ENCODE results near the gene GBE1. TPM values are rescaled to one million over a fixed set of nuclear protein-coding genes. Genes with fewer than 3 reads are reported as not detected.

The GBE1 gene
- total and polyA plus RNA-seq, 9 of the 15 experiments (the other 6 are each of a cell fraction or from before 2014, with no cell fraction given), result 7.9 to 25.6 (median 13.1) TPM

DNA sequence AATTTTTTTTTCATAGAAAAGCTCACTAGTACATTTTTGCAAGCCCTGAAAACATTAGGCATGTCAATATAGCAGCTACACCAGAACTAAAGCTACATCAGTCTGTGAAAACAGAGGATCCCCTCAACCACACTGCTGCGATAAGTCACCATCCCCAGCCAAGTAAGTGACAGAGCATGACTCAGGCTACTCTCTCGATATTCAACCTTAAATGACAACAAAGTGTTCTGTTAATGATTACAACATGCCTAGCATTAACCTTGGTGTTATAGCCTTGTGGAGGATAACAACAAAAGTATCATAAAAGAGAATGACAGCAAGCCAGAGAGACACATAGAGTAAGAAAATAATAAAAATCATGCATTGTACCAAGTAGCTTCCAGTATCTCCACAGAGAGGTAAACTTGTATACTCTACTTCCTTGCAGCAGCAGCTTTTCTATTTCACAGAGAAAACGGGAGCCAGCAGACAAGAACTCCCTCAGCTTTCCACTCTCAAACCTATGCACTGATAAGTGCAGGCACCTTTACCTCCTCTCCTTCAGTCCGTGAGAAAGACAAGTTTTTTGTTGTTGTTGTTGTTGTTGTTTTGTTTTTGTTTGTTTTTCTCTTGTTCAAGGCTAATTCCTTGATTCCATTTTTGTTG, 76.6 kb downstream of the GBE1 start (continued):
- TF ChIP-seq, protein P1, sequence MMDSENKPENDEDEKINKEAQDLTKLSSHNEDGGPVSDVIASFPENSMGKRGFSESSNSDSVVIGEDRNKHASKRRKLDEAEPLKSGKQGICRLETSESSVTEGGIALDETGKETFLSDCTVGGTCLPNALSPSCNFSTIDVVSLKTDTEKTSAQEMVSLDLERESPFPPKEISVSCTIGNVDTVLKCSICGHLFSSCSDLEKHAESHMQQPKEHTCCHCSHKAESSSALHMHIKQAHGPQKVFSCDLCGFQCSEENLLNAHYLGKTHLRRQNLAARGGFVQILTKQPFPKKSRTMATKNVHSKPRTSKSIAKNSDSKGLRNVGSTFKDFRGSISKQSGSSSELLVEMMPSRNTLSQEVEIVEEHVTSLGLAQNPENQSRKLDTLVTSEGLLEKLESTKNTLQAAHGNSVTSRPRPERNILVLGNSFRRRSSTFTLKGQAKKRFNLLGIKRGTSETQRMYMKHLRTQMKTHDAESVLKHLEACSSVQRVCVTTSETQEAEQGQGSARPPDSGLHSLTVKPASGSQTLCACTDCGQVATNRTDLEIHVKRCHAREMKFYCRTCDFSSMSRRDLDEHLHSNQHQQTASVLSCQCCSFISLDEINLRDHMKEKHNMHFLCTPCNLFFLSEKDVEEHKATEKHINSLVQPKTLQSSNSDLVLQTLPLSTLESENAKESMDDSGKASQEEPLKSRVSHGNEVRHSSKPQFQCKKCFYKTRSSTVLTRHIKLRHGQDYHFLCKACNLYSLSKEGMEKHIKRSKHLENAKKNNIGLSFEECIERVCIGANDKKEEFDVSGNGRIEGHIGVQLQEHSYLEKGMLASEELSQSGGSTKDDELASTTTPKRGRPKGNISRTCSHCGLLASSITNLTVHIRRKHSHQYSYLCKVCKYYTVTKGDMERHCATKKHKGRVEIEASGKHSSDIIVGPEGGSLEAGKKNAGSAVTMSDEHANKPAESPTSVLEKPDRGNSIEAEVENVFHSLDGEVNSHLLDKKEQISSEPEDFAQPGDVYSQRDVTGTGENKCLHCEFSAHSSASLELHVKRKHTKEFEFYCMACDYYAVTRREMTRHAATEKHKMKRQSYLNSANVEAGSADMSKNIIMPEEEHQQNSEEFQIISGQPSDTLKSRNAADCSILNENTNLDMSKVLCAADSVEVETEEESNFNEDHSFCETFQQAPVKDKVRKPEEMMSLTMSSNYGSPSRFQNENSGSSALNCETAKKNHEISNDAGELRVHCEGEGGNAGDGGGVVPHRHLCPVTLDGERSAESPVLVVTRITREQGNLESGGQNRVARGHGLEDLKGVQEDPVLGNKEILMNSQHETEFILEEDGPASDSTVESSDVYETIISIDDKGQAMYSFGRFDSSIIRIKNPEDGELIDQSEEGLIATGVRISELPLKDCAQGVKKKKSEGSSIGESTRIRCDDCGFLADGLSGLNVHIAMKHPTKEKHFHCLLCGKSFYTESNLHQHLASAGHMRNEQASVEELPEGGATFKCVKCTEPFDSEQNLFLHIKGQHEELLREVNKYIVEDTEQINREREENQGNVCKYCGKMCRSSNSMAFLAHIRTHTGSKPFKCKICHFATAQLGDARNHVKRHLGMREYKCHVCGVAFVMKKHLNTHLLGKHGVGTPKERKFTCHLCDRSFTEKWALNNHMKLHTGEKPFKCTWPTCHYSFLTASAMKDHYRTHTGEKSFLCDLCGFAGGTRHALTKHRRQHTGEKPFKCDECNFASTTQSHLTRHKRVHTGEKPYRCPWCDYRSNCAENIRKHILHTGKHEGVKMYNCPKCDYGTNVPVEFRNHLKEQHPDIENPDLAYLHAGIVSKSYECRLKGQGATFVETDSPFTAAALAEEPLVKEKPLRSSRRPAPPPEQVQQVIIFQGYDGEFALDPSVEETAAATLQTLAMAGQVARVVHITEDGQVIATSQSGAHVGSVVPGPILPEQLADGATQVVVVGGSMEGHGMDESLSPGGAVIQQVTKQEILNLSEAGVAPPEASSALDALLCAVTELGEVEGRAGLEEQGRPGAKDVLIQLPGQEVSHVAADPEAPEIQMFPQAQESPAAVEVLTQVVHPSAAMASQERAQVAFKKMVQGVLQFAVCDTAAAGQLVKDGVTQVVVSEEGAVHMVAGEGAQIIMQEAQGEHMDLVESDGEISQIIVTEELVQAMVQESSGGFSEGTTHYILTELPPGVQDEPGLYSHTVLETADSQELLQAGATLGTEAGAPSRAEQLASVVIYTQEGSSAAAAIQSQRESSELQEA (IDR thresholded peaks at IDR 0.05; ENCODE audit: low read depth), result no peak
- peak in 1 of 2 experiments; percentile 24; a peak in 1 of 4 replicates for TF ChIP-seq RCOR1 (IDR thresholded peaks at IDR 0.05; ENCODE audit: borderline replicate concordance in 1 of 2, low read depth in 2 of 2, low read length in 2 of 2)
- peak; percentile 57; the same call in 1 of the 2 replicates for TF ChIP-seq ARID1B (IDR thresholded peaks at IDR 0.05)
- TF ChIP-seq FOXK2 (conservative IDR thresholded peaks at IDR 0.05 in 1 of 2, IDR thresholded peaks at IDR 0.05 in 1 of 2; ENCODE audit: low read depth in 2 of 2), result peak in 1 of 2 experiments; percentile 41; a peak in 1 of 4 replicates
- TF ChIP-seq, protein P2, sequence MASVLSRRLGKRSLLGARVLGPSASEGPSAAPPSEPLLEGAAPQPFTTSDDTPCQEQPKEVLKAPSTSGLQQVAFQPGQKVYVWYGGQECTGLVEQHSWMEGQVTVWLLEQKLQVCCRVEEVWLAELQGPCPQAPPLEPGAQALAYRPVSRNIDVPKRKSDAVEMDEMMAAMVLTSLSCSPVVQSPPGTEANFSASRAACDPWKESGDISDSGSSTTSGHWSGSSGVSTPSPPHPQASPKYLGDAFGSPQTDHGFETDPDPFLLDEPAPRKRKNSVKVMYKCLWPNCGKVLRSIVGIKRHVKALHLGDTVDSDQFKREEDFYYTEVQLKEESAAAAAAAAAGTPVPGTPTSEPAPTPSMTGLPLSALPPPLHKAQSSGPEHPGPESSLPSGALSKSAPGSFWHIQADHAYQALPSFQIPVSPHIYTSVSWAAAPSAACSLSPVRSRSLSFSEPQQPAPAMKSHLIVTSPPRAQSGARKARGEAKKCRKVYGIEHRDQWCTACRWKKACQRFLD (CRISPR knock-in tag; IDR thresholded peaks at IDR 0.05), result no peak
- no peak for TF ChIP-seq ZNF274 (IDR thresholded peaks at IDR 0.05; ENCODE audit: borderline replicate concordance, low read depth, low read length)
- TF ChIP-seq STAG1 (CRISPR knock-in tag; IDR thresholded peaks at IDR 0.05; ENCODE audit: borderline replicate concordance), result no peak
- TF ChIP-seq MAFK (IDR thresholded peaks at IDR 0.05; ENCODE audit: low read length), result peak; percentile 55; the same call in 1 of the 2 replicates
- TF ChIP-seq PPARD (CRISPR knock-in tag; IDR thresholded peaks at IDR 0.05), result no peak
- TF ChIP-seq, protein P3, sequence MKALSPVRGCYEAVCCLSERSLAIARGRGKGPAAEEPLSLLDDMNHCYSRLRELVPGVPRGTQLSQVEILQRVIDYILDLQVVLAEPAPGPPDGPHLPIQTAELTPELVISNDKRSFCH (CRISPR knock-in tag; IDR thresholded peaks at IDR 0.05), result no peak
- TF ChIP-seq, protein P3 (tag; IDR thresholded peaks at IDR 0.05), result no peak
- TF ChIP-seq, protein P4, sequence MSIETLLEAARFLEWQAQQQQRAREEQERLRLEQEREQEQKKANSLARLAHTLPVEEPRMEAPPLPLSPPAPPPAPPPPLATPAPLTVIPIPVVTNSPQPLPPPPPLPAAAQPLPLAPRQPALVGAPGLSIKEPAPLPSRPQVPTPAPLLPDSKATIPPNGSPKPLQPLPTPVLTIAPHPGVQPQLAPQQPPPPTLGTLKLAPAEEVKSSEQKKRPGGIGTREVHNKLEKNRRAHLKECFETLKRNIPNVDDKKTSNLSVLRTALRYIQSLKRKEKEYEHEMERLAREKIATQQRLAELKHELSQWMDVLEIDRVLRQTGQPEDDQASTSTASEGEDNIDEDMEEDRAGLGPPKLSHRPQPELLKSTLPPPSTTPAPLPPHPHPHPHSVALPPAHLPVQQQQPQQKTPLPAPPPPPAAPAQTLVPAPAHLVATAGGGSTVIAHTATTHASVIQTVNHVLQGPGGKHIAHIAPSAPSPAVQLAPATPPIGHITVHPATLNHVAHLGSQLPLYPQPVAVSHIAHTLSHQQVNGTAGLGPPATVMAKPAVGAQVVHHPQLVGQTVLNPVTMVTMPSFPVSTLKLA (conservative IDR thresholded peaks at IDR 0.05), result 0 out of 4 replicates have a peak, but pooled peaks of 1 of the 2 experiments have one; percentile 34
- TF ChIP-seq, protein P5, sequence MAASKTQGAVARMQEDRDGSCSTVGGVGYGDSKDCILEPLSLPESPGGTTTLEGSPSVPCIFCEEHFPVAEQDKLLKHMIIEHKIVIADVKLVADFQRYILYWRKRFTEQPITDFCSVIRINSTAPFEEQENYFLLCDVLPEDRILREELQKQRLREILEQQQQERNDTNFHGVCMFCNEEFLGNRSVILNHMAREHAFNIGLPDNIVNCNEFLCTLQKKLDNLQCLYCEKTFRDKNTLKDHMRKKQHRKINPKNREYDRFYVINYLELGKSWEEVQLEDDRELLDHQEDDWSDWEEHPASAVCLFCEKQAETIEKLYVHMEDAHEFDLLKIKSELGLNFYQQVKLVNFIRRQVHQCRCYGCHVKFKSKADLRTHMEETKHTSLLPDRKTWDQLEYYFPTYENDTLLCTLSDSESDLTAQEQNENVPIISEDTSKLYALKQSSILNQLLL (CRISPR knock-in tag; IDR thresholded peaks at IDR 0.05; ENCODE audit: borderline replicate concordance), result no peak
